CD4-positive, alpha-beta T cell treated with Interferon alpha-2 for 1 hour (primary cell): ENCODE measurements around the gene TOR4A.
A peak's percentile ranks its signal among the peaks of the same experiment; 100 is the strongest.
"Not testable (repeated sequence)": the region's sequence is repeated elsewhere in the genome, so short reads cannot be mapped to it uniquely, and the experiment has no call there.

Experiments
- DNase-seq, 2 donors: peaks; one replicate each; pipeline ENCODE4 v3.0.0-alpha.2; 2020 to 2022

The TOR4A gene

GRCh38 chr9:137319011-137319738 is 41.6 kb downstream of the TOR4A start:
- no peak for DNase-seq

- no peak for DNase-seq
Observed at GRCh38 chr9:137319739-137320551, 42.4 kb downstream of the TOR4A start.

GRCh38 chr9:137320555-137321384 is 43.2 kb downstream of the TOR4A start:
- DNase-seq: peak; percentile 28 to 44

GRCh38 chr9:137321726-137322361 is 44.3 kb downstream of the TOR4A start:
- no peak for DNase-seq

- DNase-seq: no peak
Observed at GRCh38 chr9:137323531-137324331, 46.2 kb downstream of the TOR4A start.

- DNase-seq: no peak
Observed at GRCh38 chr9:137325124-137325523, 47.6 kb downstream of the TOR4A start.

GRCh38 chr9:137325799-137326198 is 48.3 kb downstream of the TOR4A start:
- DNase-seq: no peak

GRCh38 chr9:137326445-137327065 is 49.0 kb downstream of the TOR4A start:
- DNase-seq: peak; percentile 41 to 76

- peak in 1 of 2 donors; percentile 28 for DNase-seq
Observed at GRCh38 chr9:137327641-137328550, 50.4 kb downstream of the TOR4A start.

- DNase-seq: not testable (repeated sequence)
Observed at GRCh38 chr9:137329590-137329989, 52.1 kb downstream of the TOR4A start.

GRCh38 chr9:137330689-137331088 is 53.2 kb downstream of the TOR4A start:
- no peak for DNase-seq

- no peak for DNase-seq
Observed at GRCh38 chr9:137331929-137332328, 54.4 kb downstream of the TOR4A start.
